ENCODE measurements around the gene TREH.
"Not testable (repeated sequence)": the region's sequence is repeated elsewhere in the genome, so short reads cannot be mapped to it uniquely, and the experiment has no call there.

Gene TREH

GRCh38 chr11:118614511-118614910, 64.9 kb downstream of the TREH start:
- no peak for DNase-seq (ENCODE audit: low read depth in 1 of 2, low spot score in 1 of 2)

- no peak for DNase-seq (ENCODE audit: low read depth in 1 of 2, low spot score in 1 of 2)
Observed at GRCh38 chr11:118612378-118612777, 67.1 kb downstream of the TREH start.

GRCh38 chr11:118611433-118611795, 68.0 kb downstream of the TREH start:
- not testable (repeated sequence) for DNase-seq (ENCODE audit: low read depth in 1 of 2, low spot score in 1 of 2)

GRCh38 chr11:118610773-118611432, 68.5 kb downstream of the TREH start:
- peak; percentile 71 to 85 for DNase-seq (ENCODE audit: low read depth in 1 of 2, low spot score in 1 of 2)

GRCh38 chr11:118610225-118610772, 69.2 kb downstream of the TREH start:
- DNase-seq (ENCODE audit: low read depth in 1 of 2, low spot score in 1 of 2) = peak in 1 of 2 donors; percentile 10

- DNase-seq (ENCODE audit: low read depth in 1 of 2, low spot score in 1 of 2) = peak in 1 of 2 donors; percentile 24
Observed at GRCh38 chr11:118609380-118610224, 69.8 kb downstream of the TREH start.

GRCh38 chr11:118608360-118609227, 70.9 kb downstream of the TREH start:
- peak; percentile 63 to 76 for DNase-seq (ENCODE audit: low read depth in 1 of 2, low spot score in 1 of 2)

- peak in 1 of 2 donors; percentile 36 for DNase-seq (ENCODE audit: low read depth in 1 of 2, low spot score in 1 of 2)
Observed at GRCh38 chr11:118607401-118608359, 71.8 kb downstream of the TREH start, which contains the start of gene PHLDB1. TSS of gene PHLDB1 (plus strand) at chr11:118607615. CDS start at chr11:118613837, 6,222 bp downstream.

Data from stimulated activated CD4-positive, alpha-beta T cell treated with anti-CD3 and anti-CD28 coated beads, Interleukin-15, amount 100 ng/mL, for 1 hour (primary cell).